ENCODE measurements around the gene GSG1L.

- TF ChIP-seq POLR2A (IDR thresholded peaks at IDR 0.05; ENCODE audit: low read depth, low read length) (no peak), POLR2AphosphoS5 (IDR thresholded peaks at IDR 0.05; ENCODE audit: low read depth, low read length) (no peak), SPI1 (IDR thresholded peaks at IDR 0.05; ENCODE audit: low read depth, low read length) (no peak), TAF1 (IDR thresholded peaks at IDR 0.05; ENCODE audit: low read depth, low read length) (no peak)
Observed at GRCh38 chr16:28085389-28086171, 22.1 kb upstream of the GSG1L start.
